Measurements from ENCODE around the gene CD40.

- no peak for TF ChIP-seq CTCF (conservative IDR thresholded peaks at IDR 0.05; ENCODE audit: low read depth, low read length)
- no peak for TF ChIP-seq MAZ (IDR thresholded peaks at IDR 0.05; ENCODE audit: borderline replicate concordance, low read depth, low read length)
- no peak for TF ChIP-seq POLR2A (IDR thresholded peaks at IDR 0.05; ENCODE audit: low read depth, low read length)
- TF ChIP-seq MAFK (IDR thresholded peaks at IDR 0.05; ENCODE audit: low read depth, low read length): no peak
- TF ChIP-seq RAD21 (IDR thresholded peaks at IDR 0.05; ENCODE audit: low read length): no peak
- TF ChIP-seq ELK1 (IDR thresholded peaks at IDR 0.05; ENCODE audit: borderline replicate concordance, low read depth, low read length): no peak
- TF ChIP-seq FOS (IDR thresholded peaks at IDR 0.05; ENCODE audit: low read depth, low read length): no peak
- no peak for TF ChIP-seq CHD1 (IDR thresholded peaks at IDR 0.05; ENCODE audit: low read depth, low read length)
- TF ChIP-seq, protein P1, sequence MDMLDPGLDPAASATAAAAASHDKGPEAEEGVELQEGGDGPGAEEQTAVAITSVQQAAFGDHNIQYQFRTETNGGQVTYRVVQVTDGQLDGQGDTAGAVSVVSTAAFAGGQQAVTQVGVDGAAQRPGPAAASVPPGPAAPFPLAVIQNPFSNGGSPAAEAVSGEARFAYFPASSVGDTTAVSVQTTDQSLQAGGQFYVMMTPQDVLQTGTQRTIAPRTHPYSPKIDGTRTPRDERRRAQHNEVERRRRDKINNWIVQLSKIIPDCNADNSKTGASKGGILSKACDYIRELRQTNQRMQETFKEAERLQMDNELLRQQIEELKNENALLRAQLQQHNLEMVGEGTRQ (IDR thresholded peaks at IDR 0.05; ENCODE audit: low read depth, low read length): no peak
- no peak for TF ChIP-seq RFX5 (IDR thresholded peaks at IDR 0.05; ENCODE audit: low read depth, low read length)
- no peak for TF ChIP-seq CEBPB (IDR thresholded peaks at IDR 0.05; ENCODE audit: low read depth, low read length)
- TF ChIP-seq RCOR1 (IDR thresholded peaks at IDR 0.05; ENCODE audit: insufficient replicate concordance, low read length): no peak
- TF ChIP-seq BHLHE40 (IDR thresholded peaks at IDR 0.05; ENCODE audit: low read depth, low read length): no peak
These were observed 13.9 kb upstream of the CD40 start for GRCh38 chr20:46104262-46104661.

Measured in IMR-90 (cell line).